Activated CD4-positive, alpha-beta T cell treated with anti-CD3 and anti-CD28 coated beads, Interleukin-2, amount 50 U/mL, for 24 hours (primary cell): Measurements from ENCODE around the gene PLEK.
"Not testable (repeated sequence)": the region's sequence is repeated elsewhere in the genome, so short reads cannot be mapped to it uniquely, and the experiment has no call there.

Experiments used
- DNase-seq, 2 donors: peaks; one replicate each; pipeline ENCODE4 v3.0.0-alpha.2; 2020; ENCODE audit warnings: low read depth in 1 of 2, low spot score in 1 of 2

Gene PLEK

DNA sequence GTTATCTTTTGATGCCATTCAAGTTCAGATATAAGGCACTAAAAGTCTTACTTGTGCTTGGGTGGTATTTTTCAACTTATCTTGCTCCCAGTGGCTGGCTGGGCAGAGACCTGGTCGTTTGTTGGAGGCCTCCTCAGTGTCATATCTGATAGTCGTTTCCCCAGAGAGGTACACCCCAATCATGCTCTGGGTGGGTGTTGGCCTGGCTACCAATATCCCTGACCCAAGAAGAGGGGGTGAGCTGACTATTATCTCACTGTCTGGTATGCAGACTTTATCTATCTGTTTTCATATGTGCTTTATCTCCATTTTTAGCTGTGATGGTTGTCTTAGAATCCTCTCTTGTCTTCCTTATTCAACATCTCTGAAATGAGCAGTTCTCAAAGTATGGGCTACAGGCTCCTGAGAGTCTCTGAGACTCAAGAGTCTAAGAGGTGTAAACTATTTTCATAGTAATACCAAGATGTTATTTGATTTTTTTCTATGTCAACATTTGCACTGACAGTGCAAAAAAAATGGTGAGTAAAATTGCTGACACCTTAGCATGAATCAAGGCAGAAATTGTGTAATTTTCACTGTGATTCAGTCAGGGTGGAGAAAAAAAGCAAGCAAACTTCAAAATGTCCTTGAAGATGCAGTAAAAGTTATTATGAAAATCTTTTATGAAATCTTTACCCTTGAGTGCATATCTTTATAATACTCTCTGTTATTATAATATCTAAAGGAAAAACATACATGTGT lies 12.3 kb upstream of the PLEK start:
- DNase-seq = no peak

DNA sequence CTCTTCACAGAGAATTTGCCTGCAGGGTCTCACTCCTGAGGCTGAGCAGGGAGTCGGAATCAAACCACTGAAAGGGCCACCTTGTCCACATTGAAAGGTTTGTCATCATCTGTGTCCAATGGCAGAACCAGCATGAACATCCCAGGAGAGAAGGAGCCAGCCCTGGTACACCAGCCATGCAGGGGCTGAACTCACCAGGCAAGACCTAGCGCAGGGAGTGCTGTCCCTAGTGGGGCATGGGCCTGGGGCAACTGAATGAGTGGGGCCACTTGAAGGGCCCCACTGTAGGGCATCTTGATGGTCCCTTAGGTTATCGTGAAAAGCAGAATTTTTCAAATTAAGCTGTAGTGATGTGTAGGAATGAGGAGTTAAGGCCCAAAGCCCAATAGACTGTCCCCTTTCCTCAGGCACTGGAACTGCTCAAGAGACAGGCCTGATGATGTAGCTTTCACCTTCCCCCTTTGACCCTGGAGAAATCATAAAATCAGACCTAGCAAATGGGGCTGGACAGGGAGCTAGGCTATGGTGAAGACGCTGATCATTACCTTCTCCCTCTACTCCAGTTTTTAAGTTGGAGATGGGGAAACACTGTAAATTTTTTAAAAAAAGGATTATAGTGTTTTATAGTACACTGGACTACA lies 8.4 kb upstream of the PLEK start:
- DNase-seq = no peak

DNA sequence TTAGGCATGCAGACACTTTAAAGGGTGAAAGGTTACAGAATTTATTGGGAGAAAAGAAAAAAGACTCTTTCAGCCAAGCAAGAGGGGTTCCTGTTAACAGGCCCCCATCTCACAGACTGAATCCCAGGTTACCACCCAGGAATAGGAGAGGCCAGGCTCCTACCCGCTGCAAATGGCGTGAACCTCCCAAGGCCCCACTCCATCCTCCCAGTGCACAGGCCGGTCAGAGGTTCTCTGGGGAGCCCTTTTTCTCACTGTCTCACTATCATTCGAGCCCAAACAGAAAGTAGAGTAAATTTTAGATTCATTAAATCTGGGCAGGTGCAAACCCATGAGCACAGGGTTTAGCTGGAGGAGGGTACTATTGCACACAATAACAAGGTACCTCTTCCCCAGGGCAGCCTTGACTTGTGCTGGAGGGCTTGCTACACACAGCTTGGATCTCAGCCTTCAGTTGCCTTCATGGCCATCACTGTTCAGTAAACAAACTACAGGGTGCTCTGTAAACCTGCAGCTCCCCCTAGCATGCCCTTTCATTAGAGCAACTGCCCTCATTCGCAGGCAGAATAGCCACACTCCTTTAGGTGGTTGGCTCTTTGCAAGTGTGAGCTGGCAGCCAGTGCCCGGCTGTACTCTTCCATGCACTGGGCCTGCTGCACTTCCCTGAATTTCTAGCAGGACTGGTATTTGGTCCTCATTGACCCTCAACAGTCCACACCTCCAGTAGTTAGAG lies 7.3 kb upstream of the PLEK start:
- no peak for DNase-seq

DNA sequence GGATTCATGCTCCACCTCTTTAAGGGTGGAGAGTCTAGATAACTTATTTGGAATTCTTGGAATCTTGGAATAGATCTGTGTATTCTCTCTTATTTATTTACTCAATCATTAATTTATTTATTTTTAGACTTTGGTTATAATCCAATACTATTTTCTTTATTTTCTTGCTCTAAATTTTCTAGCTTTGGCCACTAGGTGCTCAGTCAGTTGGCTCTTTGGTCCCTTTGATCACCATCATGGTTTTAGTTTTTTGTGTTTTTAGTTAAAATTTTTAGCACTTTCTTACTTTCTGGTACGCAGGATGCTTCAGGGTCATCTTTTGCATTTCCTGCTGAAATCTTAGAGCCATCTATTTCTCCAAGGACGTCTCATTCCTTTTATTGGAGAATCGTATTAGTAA lies 5.2 kb upstream of the PLEK start:
- no peak for DNase-seq

DNA sequence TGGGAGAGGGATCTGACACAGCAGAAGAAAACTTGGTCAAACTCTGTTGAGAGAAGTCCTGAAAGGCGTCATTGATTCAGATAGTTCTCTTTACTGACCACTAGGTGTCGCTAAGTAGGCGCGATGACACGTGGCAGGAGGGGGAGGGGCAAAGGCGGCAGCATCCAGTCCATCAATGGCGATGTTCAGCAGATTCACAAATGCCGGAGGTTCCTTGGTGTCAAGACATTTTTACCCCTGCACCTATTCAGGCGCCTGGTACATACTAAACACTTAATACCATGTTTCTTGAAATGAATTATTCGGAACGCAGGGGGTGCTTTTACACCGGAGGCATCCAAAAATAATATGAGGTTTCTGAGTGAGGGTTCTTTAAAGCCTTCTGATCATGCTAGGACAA lies 3.0 kb upstream of the PLEK start:
- peak; percentile 60 to 82 for DNase-seq

DNA sequence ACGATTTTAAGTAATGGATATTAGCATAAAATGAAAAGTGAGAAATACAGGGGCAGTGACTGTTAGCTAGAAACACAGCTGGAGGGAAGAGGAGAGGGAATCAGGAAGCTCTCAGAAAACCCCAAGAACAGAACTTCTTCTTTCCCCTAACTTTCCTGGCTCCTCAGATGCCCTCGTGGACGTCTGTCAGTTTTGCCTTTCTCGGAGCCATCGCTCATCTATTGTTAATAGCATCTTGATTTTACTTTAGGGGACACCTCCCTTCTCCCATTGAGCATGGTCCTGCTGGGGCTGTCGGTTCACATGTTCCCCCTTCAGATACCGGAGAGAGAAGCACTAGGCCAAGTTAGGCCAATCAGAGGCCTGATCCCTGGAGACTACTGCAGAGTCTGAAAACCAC lies 2.3 kb upstream of the PLEK start:
- DNase-seq = no peak

DNA sequence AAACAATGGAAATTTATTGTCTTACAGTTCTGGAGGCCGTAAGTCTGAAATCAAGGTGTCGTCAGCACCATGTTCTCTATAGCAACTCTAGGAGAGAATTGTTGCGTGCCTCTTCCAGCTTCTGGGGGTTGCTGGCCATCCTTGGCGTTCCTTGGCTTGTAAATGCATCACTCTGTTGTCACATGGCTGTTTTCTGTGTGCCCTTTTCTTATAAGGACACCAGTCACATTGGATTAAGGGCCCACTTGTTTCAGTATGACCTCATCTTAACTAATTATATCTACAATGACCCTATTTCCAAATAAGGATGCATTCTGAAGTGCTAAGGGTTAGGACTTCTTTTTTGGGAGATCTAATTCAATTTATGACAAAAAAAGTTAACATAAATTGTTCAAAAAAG lies 1.4 kb upstream of the PLEK start:
- no peak for DNase-seq

DNA sequence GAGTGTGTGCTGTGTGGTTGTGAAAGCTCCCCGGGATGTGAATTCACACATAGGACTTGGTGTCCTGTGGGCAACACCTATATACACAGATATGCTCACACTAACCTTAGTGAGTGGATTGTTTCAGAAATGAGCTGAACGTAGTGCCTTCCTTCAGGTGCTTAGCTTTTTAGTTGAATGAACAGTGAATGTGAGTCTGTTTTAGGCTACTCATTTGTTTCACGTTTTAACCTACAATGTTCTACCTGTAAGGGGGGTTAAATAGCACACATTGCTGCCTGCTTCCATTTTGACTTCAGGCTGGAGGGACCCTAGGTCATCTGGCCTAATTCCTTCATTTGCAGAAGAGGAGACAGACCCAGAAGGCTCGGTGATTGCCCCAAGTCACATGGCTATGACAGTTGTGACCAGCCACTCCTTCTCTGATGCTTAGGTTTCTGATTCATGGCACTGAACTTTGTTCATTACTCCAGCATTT lies 1.0 kb downstream of the PLEK start:
- DNase-seq = no peak

DNA sequence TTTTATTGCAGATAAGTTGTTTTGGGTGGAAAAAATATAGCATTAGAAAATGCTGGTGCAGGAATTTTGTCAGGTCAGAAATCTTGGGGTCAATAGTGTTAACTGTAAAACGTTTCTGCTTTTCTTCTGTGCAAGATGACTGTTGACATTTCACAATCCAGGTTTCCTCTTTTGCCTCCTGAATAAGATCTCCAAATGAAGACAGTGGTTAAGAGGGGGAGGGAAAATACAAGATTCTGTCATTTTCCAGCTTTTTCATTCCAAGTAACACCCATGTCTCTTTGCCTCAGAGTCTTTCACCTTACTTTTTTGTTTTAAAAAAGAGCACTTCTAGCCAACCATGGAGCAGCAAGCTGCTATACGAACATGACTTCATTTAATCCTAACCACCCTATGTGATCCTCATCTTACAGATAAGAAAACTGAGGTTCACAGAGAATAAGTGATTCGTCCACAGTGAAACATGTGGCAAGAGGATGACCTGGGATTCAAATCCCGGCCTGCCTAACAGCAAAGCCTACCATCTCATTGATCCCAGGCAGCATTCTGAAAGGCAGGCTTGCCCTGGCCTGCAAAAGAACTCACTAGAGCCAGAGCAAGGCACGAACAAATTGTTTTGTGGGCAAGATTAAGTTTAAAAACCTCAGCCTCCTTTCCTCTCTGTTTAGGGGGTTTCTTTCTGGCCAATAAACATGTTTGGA lies 3.0 kb downstream of the PLEK start:
- DNase-seq = no peak

DNA sequence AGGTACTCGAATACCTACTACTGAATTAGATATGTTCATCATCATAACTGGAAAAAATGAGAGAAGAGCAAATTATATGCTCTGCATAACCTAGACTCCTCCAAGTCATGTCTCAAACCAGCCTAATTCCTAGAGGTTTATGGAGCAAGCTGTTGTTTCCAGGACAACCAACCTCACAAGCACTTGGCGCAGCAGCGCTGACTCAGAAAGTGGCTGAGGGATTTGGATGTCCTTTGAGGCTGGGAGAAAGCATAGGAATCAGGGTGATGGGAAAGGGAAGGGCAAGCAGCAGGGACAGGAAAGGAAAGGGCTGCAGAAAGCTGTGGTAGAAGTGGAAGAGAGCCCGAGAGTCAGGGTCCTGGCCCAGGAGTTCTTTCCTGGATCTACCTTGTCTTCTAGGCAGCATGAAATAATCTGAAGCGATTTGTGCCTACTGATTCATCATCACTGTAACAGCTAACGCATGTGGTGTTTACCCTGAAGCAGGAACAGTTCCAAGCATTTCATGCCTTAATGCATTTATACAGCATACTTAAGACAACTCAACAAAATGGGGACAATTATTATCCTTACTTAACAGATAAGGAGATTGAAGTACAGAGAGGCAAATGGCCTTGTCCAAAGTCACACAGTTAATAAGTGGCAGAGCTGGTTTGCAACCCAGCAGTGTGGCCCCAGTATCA lies 3.7 kb downstream of the PLEK start:
- no peak for DNase-seq

DNA sequence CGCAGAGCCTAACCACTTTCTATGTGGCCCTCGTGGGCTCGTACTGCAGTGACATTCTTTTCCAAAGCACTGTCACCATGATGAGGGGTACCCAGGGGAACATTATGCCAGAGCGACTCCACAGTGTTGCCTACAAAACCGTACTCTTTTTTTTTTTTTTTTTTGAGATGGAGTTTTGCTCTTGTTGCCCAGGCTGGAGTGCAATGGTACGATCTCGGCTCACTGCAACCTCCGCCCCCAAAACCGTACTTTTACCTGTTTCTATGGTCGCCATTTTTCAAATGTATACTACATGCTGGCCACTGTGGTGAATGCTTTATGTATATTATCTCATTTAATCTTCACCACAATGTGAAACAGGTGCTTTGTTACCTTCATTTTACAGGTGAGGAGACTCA lies 4.3 kb downstream of the PLEK start:
- DNase-seq = no peak

DNA sequence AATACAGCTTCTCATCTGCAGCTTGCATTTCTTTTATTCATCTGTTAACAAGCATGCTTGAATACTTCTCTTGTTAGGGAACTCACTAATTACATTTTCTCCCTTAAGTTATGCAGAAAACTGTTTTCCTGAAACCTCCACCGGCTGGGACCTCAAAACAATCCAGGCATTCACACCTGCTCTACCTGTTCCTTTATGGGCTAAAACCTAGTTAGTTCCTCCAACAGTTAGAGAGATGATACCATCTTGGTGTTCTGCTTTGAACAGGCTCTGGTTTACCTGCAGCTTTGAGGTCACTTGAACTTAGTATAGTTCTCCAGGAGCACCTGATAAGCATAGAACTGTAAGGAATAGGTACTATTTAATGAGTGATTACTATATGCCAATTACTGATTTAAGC lies 6.1 kb downstream of the PLEK start:
- no peak for DNase-seq

DNA sequence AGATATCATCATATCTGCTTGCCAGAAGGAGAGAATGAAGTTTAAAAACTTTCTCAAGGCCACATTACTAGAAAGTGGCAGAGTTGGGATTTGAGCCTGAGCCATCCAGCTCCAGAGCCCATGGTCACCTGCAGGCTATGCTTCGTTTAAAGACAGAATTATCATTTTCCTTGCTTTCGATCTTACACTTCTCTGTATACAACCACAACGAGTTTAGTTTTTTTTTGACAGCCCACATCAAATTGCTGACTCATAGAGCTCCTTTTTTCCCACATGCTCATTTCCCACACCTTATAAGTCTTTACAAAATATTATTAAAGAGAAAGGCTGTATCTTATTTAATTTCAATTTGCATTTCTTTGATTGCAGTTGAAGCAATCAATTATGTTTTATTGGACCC lies 6.5 kb downstream of the PLEK start:
- no peak for DNase-seq

DNA sequence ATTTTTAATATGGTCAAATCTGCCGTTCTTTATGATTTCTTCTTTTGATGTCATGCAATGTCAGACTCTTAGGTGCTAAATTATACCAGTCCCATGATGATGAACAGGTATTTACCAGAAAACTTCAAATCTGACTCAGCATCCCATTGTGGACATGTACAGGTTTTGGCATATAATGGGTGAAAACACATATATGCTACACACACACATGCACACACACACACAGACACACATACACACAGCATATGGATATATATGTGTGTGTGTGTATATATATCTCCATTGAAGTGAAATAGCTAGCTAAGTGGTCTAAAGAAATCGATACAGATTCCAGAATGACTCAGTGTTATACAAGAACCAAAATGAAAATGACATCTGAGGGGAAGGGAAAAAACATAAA lies 7.4 kb downstream of the PLEK start:
- DNase-seq = no peak

DNA sequence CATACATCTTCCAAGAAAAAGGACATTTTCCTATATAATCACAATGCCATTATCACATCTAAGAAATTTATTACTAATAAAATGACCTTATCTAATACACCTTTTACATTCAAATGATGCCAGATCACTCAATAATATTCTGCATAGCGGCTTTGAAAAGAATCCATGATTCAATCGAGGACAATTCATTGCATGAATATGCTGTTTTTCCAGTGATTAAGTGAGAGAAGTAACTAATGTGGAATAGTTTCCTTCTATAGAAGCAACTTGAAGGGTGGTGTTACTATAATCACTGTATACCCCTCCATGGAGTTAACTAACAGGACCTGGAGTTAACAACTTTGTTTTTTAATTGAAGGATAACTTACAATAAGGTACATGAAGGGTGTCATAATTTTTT lies 9.1 kb downstream of the PLEK start:
- no peak for DNase-seq

DNA sequence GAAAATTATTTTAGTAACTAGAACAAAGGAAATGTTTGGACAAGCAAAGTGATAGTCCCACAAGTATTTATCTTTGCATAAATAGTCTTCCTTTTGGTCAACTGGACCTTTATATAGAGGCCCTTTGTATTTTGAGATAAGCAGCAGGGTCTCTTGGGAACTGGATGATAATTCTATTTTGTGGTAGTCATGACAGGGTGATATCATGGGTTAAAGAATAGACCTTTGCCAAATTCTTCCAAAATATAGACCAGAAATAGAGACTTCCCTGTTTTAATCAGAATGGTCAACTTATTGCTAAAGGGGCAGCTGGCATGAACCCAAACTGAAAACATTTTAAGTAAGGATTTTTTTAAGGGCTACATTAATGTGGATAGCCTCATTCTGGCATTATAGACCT lies 10.5 kb downstream of the PLEK start:
- DNase-seq = no peak

DNA sequence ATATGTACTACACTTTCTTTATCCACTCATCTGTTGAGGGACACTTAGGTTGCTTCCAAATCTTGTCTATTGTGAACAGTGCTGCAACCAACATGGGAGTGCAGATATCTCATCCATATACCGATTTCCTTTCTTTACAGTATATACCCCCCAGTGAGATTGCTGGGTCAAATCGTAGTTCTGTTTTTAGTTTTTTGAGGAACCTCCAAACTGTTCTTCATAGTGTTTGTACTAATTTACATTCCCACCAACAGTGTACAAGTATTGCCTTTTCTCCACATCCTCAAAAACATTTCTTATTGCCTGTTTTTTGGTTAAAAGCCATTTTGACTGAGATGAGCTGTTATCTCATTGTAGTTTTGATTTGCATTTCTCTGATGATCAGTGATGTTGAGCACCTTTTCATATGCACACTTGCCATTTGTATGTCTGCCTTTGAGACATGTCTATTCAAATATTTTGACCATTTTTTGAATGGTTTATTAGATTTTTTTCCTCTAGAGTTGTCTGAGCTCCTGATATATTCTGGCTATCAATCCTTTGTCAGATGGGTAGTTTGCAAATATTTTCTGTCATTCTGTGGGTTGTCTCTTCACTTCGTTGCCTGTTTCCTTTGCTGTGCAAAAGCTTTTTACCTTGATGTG lies 12.2 kb downstream of the PLEK start:
- DNase-seq = no peak

DNA sequence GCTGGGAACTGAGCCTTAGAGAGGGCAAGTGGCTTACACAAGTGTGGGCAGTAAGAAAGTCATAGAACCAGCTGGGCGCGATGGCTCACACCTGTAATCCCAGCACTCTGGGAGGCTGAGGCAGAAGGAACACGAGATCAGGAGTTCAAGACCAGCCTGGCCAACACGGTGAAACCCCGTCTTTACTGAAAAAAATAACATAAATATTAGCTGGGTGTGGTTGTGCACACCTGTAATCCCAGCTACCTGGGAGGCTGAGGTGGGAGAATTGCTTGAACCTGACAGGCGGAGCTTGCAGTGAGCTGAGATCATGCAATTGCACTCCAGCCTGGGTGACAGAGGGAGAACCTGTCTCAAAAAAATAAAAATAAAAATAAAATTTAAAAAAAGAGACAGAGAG lies 13.7 kb downstream of the PLEK start:
- DNase-seq = not testable (repeated sequence)

DNA sequence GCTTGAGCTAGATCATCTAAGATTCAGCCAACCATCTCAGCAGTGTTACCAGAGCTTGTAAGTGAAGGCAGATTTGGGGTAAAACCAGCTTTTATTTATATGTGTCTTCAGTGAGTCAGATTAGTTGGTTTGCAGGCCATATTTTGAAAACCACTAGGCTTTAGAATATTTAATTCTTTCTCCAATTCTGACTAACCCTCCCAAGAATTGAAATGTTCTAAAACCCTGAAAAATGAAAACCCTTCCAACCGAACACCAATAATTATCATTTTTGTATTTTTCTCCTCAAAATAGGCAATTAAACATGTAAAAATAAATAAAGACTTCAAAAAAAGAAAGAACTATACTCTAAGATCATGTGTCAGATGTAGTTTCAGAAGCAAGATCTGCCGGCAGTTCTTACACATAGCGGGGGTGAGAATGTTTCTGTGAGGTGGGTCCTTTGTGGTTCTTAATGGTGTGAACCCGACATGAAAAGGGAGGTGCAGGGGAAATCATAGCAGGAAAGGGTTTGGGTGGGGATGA lies 14.2 kb downstream of the PLEK start:
- no peak for DNase-seq

DNA sequence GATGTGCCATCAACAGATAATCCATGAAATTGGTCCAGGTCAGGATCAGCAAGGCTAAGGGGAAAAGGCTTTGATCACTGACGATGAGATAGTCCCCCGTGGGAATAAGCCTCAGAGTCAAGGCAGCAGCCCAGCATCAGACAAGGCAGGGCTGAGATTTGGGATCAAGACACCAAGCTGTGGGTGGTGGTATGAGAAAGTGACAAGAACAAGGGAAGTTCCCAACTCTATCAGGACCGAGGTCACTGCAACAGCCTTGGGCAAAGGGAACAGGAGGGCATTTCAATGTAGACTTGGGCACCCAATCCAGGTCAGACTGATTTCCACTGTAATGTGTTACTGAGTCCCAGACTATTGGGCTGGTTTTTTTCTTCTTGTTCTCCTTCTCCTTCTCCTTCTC lies 18.7 kb downstream of the PLEK start:
- no peak for DNase-seq
